ENCODE data around the gene RBFOX1.

Gene RBFOX1

GRCh38 chr16:7526736-7527135, 194.1 kb downstream of the RBFOX1 start:
- no peak for DNase-seq (ENCODE audit: low spot score)

GRCh38 chr16:7532534-7532933, 199.9 kb downstream of the RBFOX1 start:
- DNase-seq (ENCODE audit: low spot score): no peak

GRCh38 chr16:7534749-7535148, 202.1 kb downstream of the RBFOX1 start:
- DNase-seq (ENCODE audit: low spot score): no peak

GRCh38 chr16:7541026-7541425, 208.4 kb downstream of the RBFOX1 start:
- no peak for DNase-seq (ENCODE audit: low spot score)

- no peak for DNase-seq (ENCODE audit: low spot score)
Observed at GRCh38 chr16:7545251-7545650, 212.6 kb downstream of the RBFOX1 start.

- no peak for DNase-seq (ENCODE audit: low spot score)
Observed at GRCh38 chr16:7546948-7547347, 214.3 kb downstream of the RBFOX1 start.

GRCh38 chr16:7547736-7548135, 215.1 kb downstream of the RBFOX1 start:
- no peak for DNase-seq (ENCODE audit: low spot score)

- no peak for DNase-seq (ENCODE audit: low spot score)
Observed at GRCh38 chr16:7548796-7549318, 216.2 kb downstream of the RBFOX1 start.

GRCh38 chr16:7550096-7550495, 217.5 kb downstream of the RBFOX1 start:
- DNase-seq (ENCODE audit: low spot score): no peak

- no peak for DNase-seq (ENCODE audit: low spot score)
Observed at GRCh38 chr16:7555459-7555858, 222.8 kb downstream of the RBFOX1 start.

- no peak for DNase-seq (ENCODE audit: low spot score)
Observed at GRCh38 chr16:7561908-7562405, 229.3 kb downstream of the RBFOX1 start.

- DNase-seq (ENCODE audit: low spot score): no peak
Observed at GRCh38 chr16:7566360-7566759, 233.7 kb downstream of the RBFOX1 start.

- DNase-seq (ENCODE audit: low spot score): no peak
Observed at GRCh38 chr16:7571366-7571765, 238.7 kb downstream of the RBFOX1 start.

GRCh38 chr16:7577588-7577987, 244.9 kb downstream of the RBFOX1 start:
- DNase-seq (ENCODE audit: low spot score): no peak

- no peak for DNase-seq (ENCODE audit: low spot score)
Observed at GRCh38 chr16:7579454-7579853, 246.8 kb downstream of the RBFOX1 start.

GRCh38 chr16:7581175-7581574, 248.5 kb downstream of the RBFOX1 start:
- DNase-seq (ENCODE audit: low spot score): no peak

GRCh38 chr16:7583396-7583795, 250.8 kb downstream of the RBFOX1 start:
- no peak for DNase-seq (ENCODE audit: low spot score)

GRCh38 chr16:7584561-7584960, 251.9 kb downstream of the RBFOX1 start:
- no peak for DNase-seq (ENCODE audit: low spot score)

- no peak for DNase-seq (ENCODE audit: low spot score)
Observed at GRCh38 chr16:7585705-7586104, 253.1 kb downstream of the RBFOX1 start.

GRCh38 chr16:7590934-7591333, 258.3 kb downstream of the RBFOX1 start:
- no peak for DNase-seq (ENCODE audit: low spot score)

GRCh38 chr16:7596308-7596707, 263.7 kb downstream of the RBFOX1 start:
- no peak for DNase-seq (ENCODE audit: low spot score)

GRCh38 chr16:7597677-7598076, 265.0 kb downstream of the RBFOX1 start:
- no peak for DNase-seq (ENCODE audit: low spot score)

GRCh38 chr16:7601100-7601499, 268.5 kb downstream of the RBFOX1 start:
- DNase-seq (ENCODE audit: low spot score): no peak

- DNase-seq (ENCODE audit: low spot score): no peak
Observed at GRCh38 chr16:7602291-7602950, 269.8 kb downstream of the RBFOX1 start.

All from LoVo (cell line).